HG02973 (cell line): ENCODE measurements around the gene MYO1C.
"Not testable (repeated sequence)": the region's sequence is repeated elsewhere in the genome, so short reads cannot be mapped to it uniquely, and the experiment has no call there.

Experiments used
- ATAC-seq: cut with Tn5 transposase; IDR thresholded peaks from one replicate; pipeline ENCODE4 v1.9.1; 2021; ENCODE audit warnings: moderate library complexity; ENCODE audit not compliant: unreplicated experiment

MYO1C gene

GRCh38 chr17:1438593-1439083 lies 53.8 kb downstream of the MYO1C start:
- ATAC-seq = no peak

- no peak for ATAC-seq
Measured at GRCh38 chr17:1435326-1435725, 57.2 kb downstream of the MYO1C start.

GRCh38 chr17:1434150-1434549 lies 58.3 kb downstream of the MYO1C start:
- no peak for ATAC-seq

- no peak for ATAC-seq
Measured at GRCh38 chr17:1431631-1432104, 60.8 kb downstream of the MYO1C start.

GRCh38 chr17:1423456-1424135 lies 68.9 kb downstream of the MYO1C start:
- no peak for ATAC-seq

- no peak for ATAC-seq
Measured at GRCh38 chr17:1422885-1423284, 69.6 kb downstream of the MYO1C start.

- no peak for ATAC-seq
Measured at GRCh38 chr17:1421470-1421869, 71.0 kb downstream of the MYO1C start.

- ATAC-seq = no peak
Measured at GRCh38 chr17:1420981-1421380, 71.5 kb downstream of the MYO1C start.

GRCh38 chr17:1420163-1420562 lies 72.3 kb downstream of the MYO1C start:
- no peak for ATAC-seq

GRCh38 chr17:1418476-1418875 lies 74.0 kb downstream of the MYO1C start:
- ATAC-seq = not testable (repeated sequence)

- no peak for ATAC-seq
Measured at GRCh38 chr17:1416414-1416813, 76.1 kb downstream of the MYO1C start.

- no peak for ATAC-seq
Measured at GRCh38 chr17:1414634-1415033, 77.9 kb downstream of the MYO1C start.
